Amygdala (tissue), 56 donors: ENCODE data around the gene MTFP1.
"Not testable (repeated sequence)": the region's sequence is repeated elsewhere in the genome, so short reads cannot be mapped to it uniquely, and the experiment has no call there.

Experiments
- DNase-seq, 56 donors: peaks; one replicate each; lab custom pipeline; 2025; lab: John Stamatoyannopoulos, UW

Gene MTFP1

GRCh38 chr22:30401024-30401423 is 24.5 kb upstream of the MTFP1 start:
- DNase-seq = not testable (repeated sequence)

- peak in 8 of 56 donors; percentile 14 to 60 (median 30) for DNase-seq
Measured at GRCh38 chr22:30402028-30402765, 23.4 kb upstream of the MTFP1 start.

GRCh38 chr22:30402766-30403104 is 22.8 kb upstream of the MTFP1 start:
- not testable (repeated sequence) for DNase-seq

- DNase-seq = no peak
Measured at GRCh38 chr22:30404307-30404706, 21.3 kb upstream of the MTFP1 start.

- no peak for DNase-seq
Measured at GRCh38 chr22:30405731-30406130, 19.8 kb upstream of the MTFP1 start.

GRCh38 chr22:30406400-30406799 is 19.2 kb upstream of the MTFP1 start:
- no peak for DNase-seq

- DNase-seq = no peak
Measured at GRCh38 chr22:30408388-30409102, 17.0 kb upstream of the MTFP1 start.

- DNase-seq = no peak
Measured at GRCh38 chr22:30411780-30412179, 13.8 kb upstream of the MTFP1 start.

- DNase-seq = no peak
Measured at GRCh38 chr22:30413001-30413400, 12.6 kb upstream of the MTFP1 start.

- DNase-seq = peak in 11 of 56 donors; percentile 15 to 54 (median 31)
Measured at GRCh38 chr22:30413745-30414524, 11.6 kb upstream of the MTFP1 start.

GRCh38 chr22:30414525-30415047 is 11.0 kb upstream of the MTFP1 start:
- DNase-seq = no peak

GRCh38 chr22:30416403-30416802 is 9.2 kb upstream of the MTFP1 start:
- no peak for DNase-seq

GRCh38 chr22:30416837-30417236 is 8.7 kb upstream of the MTFP1 start:
- DNase-seq = no peak

GRCh38 chr22:30420347-30421125 is 5.0 kb upstream of the MTFP1 start:
- peak in 1 of 56 donors; percentile 14 for DNase-seq

- no peak for DNase-seq
Measured at GRCh38 chr22:30421695-30422480, 3.7 kb upstream of the MTFP1 start.

- DNase-seq = peak in 49 of 56 donors; percentile 27 to 83 (median 58)
Measured at GRCh38 chr22:30422481-30423300, 2.9 kb upstream of the MTFP1 start.

- peak in 12 of 56 donors; percentile 54 to 83 (median 71) for DNase-seq
Measured at GRCh38 chr22:30423301-30423958, 2.1 kb upstream of the MTFP1 start.

- DNase-seq = peak; percentile 57 to 100 (median 98)
Measured at GRCh38 chr22:30423959-30424533, 1.5 kb upstream of the MTFP1 start.
